ENCODE measurements around the gene GOLPH3L. TPM values are rescaled to one million over a fixed set of nuclear protein-coding genes. Genes with fewer than 3 reads are reported as not detected.
A peak's percentile ranks its signal among the peaks of the same experiment; 100 is the strongest.

GOLPH3L gene
- total and polyA plus RNA-seq, 2 of the 13 experiments (the other 11 are each of a cell fraction or from before 2014, with no cell fraction given) = 8.2 to 12.8 TPM

- TF ChIP-seq PLSCR1 (CRISPR knock-in tag; IDR thresholded peaks at IDR 0.05; ENCODE audit: borderline replicate concordance) (no peak), SKI (IDR thresholded peaks at IDR 0.05; ENCODE audit: partially characterized antibody) (no peak), ZBTB7B (CRISPR knock-in tag; IDR thresholded peaks at IDR 0.05) (peak; percentile 98), BATF2 (CRISPR knock-in tag; IDR thresholded peaks at IDR 0.05) (no peak), PRDM15 (CRISPR knock-in tag; IDR thresholded peaks at IDR 0.05) (no peak), ELF3 (CRISPR knock-in tag; IDR thresholded peaks at IDR 0.05) (peak; percentile 45), ZNF792 (CRISPR knock-in tag; IDR thresholded peaks at IDR 0.05) (no peak), HNF4A (CRISPR knock-in tag; IDR thresholded peaks at IDR 0.05) (no peak), ZNF335 (CRISPR knock-in tag; IDR thresholded peaks at IDR 0.05) (peak; percentile 43; the same call in 1 of the 2 replicates), SP140L (CRISPR knock-in tag; IDR thresholded peaks at IDR 0.05; ENCODE audit: borderline replicate concordance) (no peak), POLR2G (IDR thresholded peaks at IDR 0.05; ENCODE audit: low read depth, low read length) (peak; percentile 86), CBX1 (IDR thresholded peaks at IDR 0.05; ENCODE audit: low read depth) (peak; percentile 54), MYPOP (CRISPR knock-in tag; IDR thresholded peaks at IDR 0.05) (no peak), ZNF784 (CRISPR knock-in tag; IDR thresholded peaks at IDR 0.05; ENCODE audit: borderline replicate concordance) (peak; percentile 75; the same call in 1 of the 2 replicates), EED (CRISPR knock-in tag; IDR thresholded peaks at IDR 0.05) (peak; percentile 74; the same call in 1 of the 2 replicates), ZNF431 (CRISPR knock-in tag; IDR thresholded peaks at IDR 0.05; ENCODE audit: borderline replicate concordance, low read depth) (no peak), ARNTL (CRISPR knock-in tag; IDR thresholded peaks at IDR 0.05) (peak; percentile 77), UBTF (CRISPR knock-in tag; IDR thresholded peaks at IDR 0.05) (peak; percentile 54; the same call in 1 of the 2 replicates)
Measured at GRCh38 chr1:150629115-150629928, 67.6 kb downstream of the GOLPH3L start, which contains the start of gene ENSA (continued).
